Activated naive CD8-positive, alpha-beta T cell (primary cell): ENCODE measurements around the gene TULP1.
A peak's percentile ranks its signal among the peaks of the same experiment; 100 is the strongest.

Experiments
- H3K27ac Mint-ChIP-seq: one replicate; pipeline ENCODE4 v1.8.0; 2021; ENCODE audit warnings: mixed read lengths
- H3K27me3 Mint-ChIP-seq: one replicate; pipeline ENCODE4 v1.8.0; 2021; ENCODE audit warnings: mixed read lengths
- H3K36me3 Mint-ChIP-seq: one replicate; pipeline ENCODE4 v1.8.0; 2021; ENCODE audit warnings: mixed read lengths
- H3K4me1 Mint-ChIP-seq: one replicate; pipeline ENCODE4 v1.8.0; 2021; ENCODE audit warnings: low read depth, mixed read lengths
- H3K4me3 Mint-ChIP-seq: one replicate; pipeline ENCODE4 v1.8.0; 2021; ENCODE audit warnings: mild to moderate bottlenecking, mixed read lengths
- H3K9me3 Mint-ChIP-seq: one replicate; pipeline ENCODE4 v1.8.0; 2021; ENCODE audit warnings: low read depth, mixed read lengths

TULP1 gene

DNA sequence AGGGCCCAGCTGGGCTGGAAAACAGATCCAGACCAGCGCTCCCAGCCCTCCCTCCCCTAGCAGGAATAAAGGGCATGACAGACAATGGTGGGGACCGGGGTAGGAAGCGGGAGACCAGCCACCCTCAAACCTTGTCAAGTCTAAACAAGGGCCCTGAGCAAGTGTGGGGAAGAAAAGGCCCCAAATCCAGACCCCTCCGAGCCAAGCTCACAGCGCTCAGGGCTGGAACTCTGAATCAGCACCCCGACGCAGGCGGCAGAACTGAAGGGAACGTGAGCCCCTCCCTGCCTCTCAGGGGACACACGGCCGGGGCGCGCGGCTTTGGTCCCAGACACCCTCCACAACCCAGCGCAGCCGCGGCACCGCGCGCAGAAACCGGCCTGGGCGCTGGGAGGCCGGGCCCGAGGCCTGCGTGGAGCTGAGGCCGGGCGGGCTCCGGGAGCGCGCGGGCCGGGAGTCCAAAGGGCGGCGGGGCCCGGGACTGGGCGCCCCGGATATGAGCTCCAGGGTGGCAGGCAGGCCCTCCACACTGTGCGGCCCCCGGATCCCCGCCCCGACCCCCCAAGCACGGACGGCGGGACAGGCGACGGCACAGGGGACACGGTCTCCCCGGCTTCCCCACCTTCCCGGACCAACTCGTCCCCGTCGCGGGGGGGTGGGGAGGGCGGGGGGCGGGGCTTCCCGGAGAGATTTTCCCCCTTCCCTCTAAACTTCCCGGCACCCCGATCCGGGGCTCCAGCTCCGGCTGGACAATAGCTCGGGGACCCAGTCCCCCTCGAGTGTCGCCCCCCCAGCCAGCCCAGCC, 16.5 kb downstream of the TULP1 start:
- no peaks in the 10 kb centered on the region for H3K9me3 Mint-ChIP-seq
- no peaks in the 10 kb centered on the region for H3K36me3 Mint-ChIP-seq
- peaks cover 18% of the 10 kb centered on the region for H3K4me1 Mint-ChIP-seq
- H3K27me3 Mint-ChIP-seq, result peaks cover 3% of the 10 kb centered on the region
- peak overlapping the region; percentile 28 for H3K27ac Mint-ChIP-seq
- peak overlapping the region; percentile 75 for H3K4me3 Mint-ChIP-seq

DNA sequence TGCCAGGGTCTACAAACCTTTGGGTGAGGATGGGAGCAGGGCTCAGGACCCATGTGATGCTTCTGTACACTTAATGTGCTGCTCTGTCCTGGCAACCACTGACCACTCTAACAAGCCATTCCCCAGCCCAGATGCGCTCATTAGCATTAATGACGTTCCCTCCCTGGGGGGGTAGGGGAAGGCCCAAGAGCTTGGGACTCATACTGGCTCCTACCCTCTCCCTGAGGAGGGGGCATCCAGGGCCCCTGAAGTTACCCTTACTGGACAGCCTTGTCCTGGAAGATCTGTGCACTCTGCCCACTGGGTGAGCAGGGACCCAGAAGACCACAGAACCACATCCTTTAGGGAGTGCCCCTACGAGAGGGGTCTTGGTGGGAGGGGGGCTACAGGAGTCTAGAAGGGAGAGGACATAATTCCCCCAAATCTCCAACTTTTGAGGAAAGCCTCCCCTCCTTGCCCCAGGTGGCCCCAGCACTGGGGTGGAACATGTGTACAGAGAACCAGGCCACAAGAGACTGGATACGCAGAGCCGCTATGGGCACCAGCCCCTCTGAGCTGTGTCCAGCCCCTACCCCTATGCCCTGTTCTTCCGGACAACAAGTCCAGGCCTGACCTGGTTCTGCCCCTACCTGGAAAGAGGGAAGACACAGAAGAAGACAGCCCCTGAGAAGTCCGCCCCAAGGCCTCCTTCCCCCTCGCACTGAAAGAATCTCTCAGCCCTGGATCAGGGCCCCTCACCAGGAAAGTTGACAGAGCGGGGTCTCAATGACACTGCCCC, 17.2 kb downstream of the TULP1 start:
- Mint-ChIP-seq H3K27me3 (peaks cover 3% of the 10 kb centered on the region), H3K4me1 (peaks cover 18% of the 10 kb centered on the region), H3K9me3 (no peaks in the 10 kb centered on the region), H3K4me3 (peak overlapping the region; percentile 75), H3K36me3 (no peaks in the 10 kb centered on the region), H3K27ac (peak overlapping the region; percentile 28)

DNA sequence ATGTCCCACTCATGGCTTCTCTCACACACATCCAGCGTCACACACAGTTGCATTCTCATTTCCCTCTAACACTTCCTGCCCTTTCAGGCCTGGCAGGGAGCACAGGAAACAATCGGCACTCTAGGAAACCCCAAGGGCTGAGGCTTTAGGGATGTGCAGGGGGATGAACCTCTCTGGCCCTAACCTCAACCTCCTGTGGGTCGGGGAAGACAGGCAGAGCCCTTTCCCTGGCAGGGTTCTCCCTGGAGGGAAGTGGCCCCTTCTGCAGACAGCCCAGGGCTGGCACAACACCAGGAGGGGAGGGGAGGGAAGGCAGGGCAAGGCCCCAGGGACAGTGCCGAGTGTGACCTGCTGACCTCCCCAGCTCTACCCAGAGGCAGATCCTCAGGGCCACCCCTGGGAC, 18.5 kb downstream of the TULP1 start:
- Mint-ChIP-seq H3K4me1 (peaks cover 18% of the 10 kb centered on the region), H3K4me3 (no peak overlapping the region), H3K27ac (no peak overlapping the region), H3K27me3 (peaks cover 3% of the 10 kb centered on the region), H3K9me3 (no peaks in the 10 kb centered on the region), H3K36me3 (no peaks in the 10 kb centered on the region)

DNA sequence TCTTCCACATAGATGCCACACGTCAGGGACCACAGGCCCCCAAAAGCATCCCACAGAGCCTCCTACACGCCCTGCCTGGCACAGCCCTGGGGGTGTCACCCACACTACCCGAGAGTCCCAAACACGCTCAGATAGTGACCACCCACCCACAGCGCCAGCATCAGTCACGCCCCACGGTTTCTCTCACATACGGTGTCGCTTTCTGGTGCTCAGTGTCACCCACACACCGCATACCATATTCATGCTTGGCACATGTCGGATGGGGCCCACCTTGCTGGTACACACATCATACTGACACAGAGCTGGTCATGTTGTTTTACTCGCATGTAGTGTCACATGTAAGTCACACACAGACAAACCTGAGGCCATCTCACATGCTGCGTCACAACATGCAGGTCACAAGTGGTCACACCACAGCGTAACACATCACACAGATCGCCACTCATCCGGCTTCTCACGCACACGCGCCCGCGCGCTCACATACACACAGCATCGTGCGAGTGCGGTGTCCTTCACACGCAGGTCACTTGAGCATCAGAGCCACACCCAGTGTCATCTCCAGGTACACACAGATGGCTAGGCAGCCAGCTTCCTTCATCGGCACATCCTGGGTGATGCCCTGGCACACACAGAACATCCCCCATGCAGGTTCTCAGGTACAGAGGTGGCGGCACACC, 19.3 kb downstream of the TULP1 start:
- Mint-ChIP-seq H3K27ac (no peak overlapping the region), H3K4me3 (no peak overlapping the region), H3K27me3 (peaks cover under 1% of the 10 kb centered on the region), H3K9me3 (no peaks in the 10 kb centered on the region), H3K4me1 (peaks cover 14% of the 10 kb centered on the region), H3K36me3 (no peaks in the 10 kb centered on the region)

DNA sequence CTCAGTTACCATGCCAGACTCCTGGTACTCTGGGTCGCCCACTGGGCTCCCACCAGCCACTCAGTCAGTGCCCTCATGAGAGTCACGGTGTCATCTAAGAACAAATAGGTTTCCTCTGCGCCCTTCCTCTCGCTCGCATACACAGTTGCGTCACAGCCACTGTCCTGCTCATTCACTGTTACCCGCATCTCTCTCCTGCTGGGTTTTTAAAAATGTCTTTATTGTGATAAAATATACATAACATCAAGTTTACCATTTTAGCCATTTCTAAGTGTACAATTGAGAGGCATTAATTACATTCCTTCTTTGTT, 19.8 kb downstream of the TULP1 start:
- Mint-ChIP-seq H3K4me3 (no peak overlapping the region), H3K27ac (no peak overlapping the region), H3K27me3 (no peaks in the 10 kb centered on the region), H3K4me1 (peaks cover 12% of the 10 kb centered on the region), H3K9me3 (no peaks in the 10 kb centered on the region), H3K36me3 (no peaks in the 10 kb centered on the region)

DNA sequence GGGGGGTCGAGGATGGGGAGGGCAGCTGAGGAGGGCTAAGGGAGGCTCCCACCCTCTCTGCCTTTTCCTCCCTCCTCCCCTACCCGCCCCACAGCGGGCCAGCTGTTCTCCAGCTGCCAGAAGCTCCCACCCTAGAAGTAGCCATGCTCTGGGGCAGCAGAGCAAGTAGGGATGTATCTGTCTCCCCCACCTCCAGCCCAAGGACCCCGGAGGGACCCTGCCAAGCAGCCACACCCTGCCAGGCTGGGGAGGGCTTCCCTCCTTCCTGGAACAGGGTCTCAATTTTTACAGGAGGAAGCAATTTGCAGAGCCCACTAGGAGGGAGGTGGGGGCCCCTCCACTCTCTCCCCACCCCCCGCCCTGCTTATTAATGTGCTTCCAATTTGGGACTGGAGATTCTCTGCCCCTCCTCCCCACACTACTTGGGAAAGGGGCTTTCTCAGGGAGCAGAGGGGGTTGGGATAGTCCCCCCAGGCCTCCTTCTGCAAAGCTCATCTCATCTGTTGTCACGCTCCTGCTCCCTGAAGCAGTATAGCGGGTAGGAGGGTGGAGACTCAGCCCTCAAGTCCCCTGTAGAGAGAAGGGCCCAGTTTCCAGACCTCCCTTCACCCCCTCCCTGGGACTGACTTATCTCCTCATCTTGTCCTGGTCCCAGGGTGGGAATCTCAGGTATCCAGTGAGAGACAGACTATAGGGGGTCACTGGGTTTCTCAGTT, 20.3 kb downstream of the TULP1 start:
- peaks cover 12% of the 10 kb centered on the region for H3K4me1 Mint-ChIP-seq
- no peaks in the 10 kb centered on the region for H3K36me3 Mint-ChIP-seq
- H3K27ac Mint-ChIP-seq, result no peak overlapping the region
- no peaks in the 10 kb centered on the region for H3K27me3 Mint-ChIP-seq
- no peaks in the 10 kb centered on the region for H3K9me3 Mint-ChIP-seq
- H3K4me3 Mint-ChIP-seq, result no peak overlapping the region

DNA sequence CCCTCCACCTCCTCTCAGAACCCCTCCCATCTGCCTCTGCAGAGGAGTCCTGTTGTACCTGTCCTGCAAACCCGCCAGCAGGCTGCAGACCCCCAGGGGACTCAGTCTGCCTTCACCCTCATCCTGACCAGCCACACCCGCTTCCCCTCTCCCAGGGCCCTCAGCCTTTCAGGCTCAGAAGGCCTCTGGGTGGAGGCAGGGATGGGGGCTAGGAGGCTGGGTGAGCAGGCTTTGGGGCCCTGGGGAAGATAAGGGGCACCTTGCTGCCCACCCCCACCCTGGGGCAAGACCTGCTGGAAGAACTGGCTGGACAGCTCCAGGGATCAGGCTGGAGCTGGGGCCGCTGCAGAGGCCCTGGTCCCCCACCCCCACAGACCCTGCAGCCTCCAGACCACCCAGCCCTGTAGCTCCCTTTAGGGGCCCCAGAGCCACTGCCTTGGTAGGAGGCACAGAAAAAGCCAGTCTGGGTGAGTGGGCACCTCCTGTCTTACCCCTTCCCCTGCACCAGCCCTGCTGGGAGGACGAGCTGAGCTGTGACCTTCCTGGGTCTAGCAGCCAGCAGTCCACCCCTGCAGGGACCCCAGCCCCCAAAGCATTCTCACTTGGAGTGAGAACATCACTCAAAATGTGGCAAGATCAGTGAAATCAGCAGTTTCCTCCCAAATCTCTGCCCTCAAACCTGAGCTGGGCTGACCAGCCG, 21.0 kb downstream of the TULP1 start:
- Mint-ChIP-seq H3K36me3 (no peaks in the 10 kb centered on the region), H3K9me3 (no peaks in the 10 kb centered on the region), H3K4me1 (peaks cover 12% of the 10 kb centered on the region), H3K4me3 (no peak overlapping the region), H3K27ac (no peak overlapping the region), H3K27me3 (no peaks in the 10 kb centered on the region)

DNA sequence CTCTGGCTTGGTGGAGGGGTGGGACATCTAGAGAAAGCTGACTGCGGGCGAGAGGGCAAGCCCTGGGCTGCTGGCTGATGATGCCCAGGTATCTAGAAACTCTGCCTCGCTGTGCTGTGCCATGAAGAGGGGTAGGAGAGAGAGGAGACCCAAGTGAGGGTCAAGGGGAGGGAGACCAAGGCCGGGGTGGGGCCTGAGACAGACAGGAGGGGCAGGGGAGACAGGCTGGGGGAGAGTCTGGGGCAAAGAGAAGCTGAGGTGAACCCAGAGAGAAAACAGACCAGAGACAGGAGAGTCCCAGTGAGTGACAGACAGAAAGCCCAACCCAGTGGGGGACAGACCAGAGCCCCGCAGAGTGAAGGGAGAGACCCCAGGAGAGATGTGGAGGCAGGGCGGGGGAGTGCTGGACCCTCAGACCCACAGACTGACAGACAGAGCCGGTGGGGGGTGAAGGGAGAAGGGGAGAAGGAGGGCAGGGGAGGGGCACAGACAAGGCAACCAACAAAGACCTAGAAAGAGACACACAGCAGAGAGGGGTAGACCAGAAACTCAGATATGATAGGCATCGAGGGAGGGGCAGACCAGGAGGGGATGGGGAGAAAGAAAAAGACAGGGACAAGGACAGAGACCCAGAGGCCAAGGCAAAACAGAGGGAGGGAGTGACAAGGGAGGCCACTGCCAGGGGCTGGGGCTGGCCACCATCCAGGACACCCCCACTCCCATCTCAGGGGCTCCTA, 21.7 kb downstream of the TULP1 start:
- Mint-ChIP-seq H3K4me3 (no peak overlapping the region), H3K27ac (no peak overlapping the region), H3K27me3 (no peaks in the 10 kb centered on the region), H3K36me3 (no peaks in the 10 kb centered on the region), H3K9me3 (no peaks in the 10 kb centered on the region), H3K4me1 (peaks cover 12% of the 10 kb centered on the region)

DNA sequence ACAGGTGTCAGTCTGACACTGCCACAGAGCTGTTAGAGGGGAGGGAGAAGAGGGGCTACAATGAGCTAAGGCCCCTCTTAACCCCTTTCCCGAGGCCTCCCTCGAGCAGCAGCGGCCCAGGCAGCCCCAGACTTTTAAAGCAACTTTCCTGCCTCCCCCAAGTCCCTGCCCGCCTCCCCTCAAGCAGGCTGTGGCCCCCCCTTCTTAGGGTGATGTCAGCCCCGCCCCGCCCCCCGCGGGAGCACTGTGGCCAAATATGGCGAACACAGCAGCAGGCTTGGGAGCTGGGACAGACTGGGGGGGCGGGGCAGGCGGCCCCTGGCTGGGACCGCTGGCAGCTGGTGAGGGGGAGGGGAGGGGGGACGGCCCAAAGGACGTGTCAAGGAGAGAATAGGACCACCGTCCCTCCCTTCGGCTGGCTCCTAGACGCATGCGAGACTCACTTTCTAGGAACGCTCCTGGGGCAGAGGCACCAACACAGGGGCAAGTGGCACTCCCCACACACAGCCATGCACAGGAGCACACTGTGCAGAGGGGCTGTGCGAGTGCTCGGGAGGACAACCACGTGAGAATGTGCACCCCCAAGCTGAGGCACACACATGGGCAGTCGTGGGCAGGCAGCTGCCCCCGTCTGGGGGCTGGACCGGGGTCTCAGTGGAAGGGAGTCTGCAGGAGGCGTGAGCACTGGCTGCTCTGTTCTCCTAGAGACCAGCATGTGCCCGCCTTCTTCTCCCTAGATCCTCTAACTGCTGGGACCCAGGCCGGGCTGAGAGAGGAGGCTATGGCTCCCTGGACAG, 22.5 kb downstream of the TULP1 start:
- H3K4me3 Mint-ChIP-seq, result no peak overlapping the region

DNA sequence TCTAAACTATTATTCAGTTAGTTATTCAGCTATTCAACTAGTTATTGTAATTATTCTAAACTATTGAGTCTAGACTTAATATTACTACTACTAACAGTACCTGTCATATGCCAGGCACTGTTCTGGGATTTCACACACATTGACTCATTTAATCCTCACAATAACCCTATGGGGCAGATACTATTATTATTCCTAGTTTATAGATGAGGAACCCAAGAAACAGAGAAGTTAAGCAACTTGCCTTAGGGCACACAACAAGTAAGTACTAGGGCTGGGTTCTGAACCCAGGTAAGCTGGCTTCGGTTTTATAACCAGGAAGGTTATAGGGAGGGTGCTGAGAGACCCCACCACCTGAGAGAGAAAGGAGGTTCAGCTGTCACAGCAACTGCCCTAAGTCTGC, 23.6 kb downstream of the TULP1 start:
- no peak overlapping the region for H3K4me3 Mint-ChIP-seq
- peaks cover 8% of the 10 kb centered on the region for H3K4me1 Mint-ChIP-seq
- no peaks in the 10 kb centered on the region for H3K36me3 Mint-ChIP-seq
- H3K27me3 Mint-ChIP-seq, result no peaks in the 10 kb centered on the region
- no peak overlapping the region for H3K27ac Mint-ChIP-seq
- H3K9me3 Mint-ChIP-seq, result no peaks in the 10 kb centered on the region

More for the DNA sequence above, 22.5 kb downstream of the TULP1 start:
- H3K27me3 Mint-ChIP-seq, result no peaks in the 10 kb centered on the region
- no peaks in the 10 kb centered on the region for H3K9me3 Mint-ChIP-seq
- peaks cover 10% of the 10 kb centered on the region for H3K4me1 Mint-ChIP-seq
- no peak overlapping the region for H3K27ac Mint-ChIP-seq
- no peaks in the 10 kb centered on the region for H3K36me3 Mint-ChIP-seq

DNA sequence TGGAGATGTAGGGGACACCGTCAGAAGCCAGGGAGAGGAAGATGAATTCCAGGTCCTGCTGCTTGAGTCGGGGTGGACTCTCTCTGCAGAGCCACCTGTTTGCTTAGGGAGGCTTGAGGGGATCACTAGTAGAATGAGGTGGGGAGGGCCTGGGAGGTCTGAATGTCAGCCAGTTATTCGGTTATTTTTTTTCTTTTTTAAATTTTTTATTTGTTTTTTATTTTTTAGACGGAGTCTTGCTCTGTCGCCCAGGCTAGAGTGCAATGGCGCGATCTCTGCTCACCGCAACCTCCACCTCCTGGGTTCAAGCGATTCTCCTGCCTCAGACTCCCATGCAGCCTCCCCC, 24.2 kb downstream of the TULP1 start:
- Mint-ChIP-seq H3K9me3 (no peaks in the 10 kb centered on the region), H3K36me3 (no peaks in the 10 kb centered on the region), H3K27me3 (no peaks in the 10 kb centered on the region), H3K4me3 (no peak overlapping the region), H3K27ac (no peak overlapping the region), H3K4me1 (peaks cover 4% of the 10 kb centered on the region)

DNA sequence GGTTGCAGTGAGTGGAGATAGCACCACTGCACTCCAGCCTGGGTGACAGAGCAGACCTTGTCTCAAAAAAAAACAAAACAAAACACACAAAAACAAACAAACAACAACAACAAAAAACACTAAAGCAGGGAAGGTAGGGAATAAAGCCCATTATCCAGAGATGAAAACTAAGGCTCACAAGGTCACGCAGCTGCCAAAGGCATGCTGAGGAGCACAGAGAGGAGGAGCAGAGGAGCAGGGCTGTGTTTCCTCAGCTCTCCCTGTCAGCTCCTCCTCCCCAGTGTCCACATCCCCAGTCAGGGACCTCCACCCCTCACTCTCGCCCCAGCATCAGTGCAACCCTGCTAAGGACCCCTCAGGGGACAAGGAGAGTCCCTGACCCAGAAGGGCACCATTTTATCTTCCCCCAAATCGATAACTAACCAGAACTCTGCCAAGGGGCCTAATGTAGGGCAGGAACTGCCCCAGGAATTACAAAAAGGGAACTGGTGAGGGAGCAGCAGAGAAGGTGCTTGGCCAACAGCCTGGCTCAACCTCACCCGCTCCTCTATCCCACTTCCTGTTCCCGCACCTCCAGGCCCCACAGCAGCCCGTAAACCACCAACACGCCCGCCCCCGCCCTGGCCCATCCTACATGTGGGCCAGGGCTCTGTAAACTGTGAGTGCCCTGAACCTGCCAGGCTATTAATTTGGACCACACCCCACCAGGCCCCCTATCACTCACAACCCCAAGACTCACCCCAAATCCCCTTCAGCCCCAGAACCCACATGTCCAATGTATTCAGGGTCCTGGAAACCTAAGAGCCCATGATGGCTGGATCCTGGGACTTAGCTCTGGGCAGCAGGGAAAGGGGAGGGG, 24.8 kb downstream of the TULP1 start:
- Mint-ChIP-seq H3K4me3 (no peak overlapping the region), H3K27ac (no peak overlapping the region), H3K9me3 (no peaks in the 10 kb centered on the region), H3K36me3 (no peaks in the 10 kb centered on the region), H3K27me3 (no peaks in the 10 kb centered on the region), H3K4me1 (peaks cover 3% of the 10 kb centered on the region)
